WTC11 (cell line): Measurements from ENCODE around the gene GPX2. TPM values are rescaled to one million over a fixed set of nuclear protein-coding genes. Genes with fewer than 3 reads are reported as not detected.

Source experiments
- ATAC-seq: fragments of 200-7000 bp; cut with Tn5 transposase; 2 replicates; pipeline ENCODE4 v1.10.0; 2021; ENCODE audit warnings: mild to moderate bottlenecking, moderate library complexity
- CTCF ChIA-PET: fragments of 300-600 bp; sonication (Branson Sonifier 250); formaldehyde crosslinking; loops from one replicate; lab custom pipeline; 2021; ENCODE audit warnings: antibody characterized with exemption; lab: Charles Lee
- POLR2A ChIA-PET: fragments of 350-600 bp; sonication (Branson Sonifier 250); formaldehyde crosslinking; loops from one replicate; lab custom pipeline; 2021; ENCODE audit warnings: antibody characterized with exemption; lab: Charles Lee
- DNase-seq: peaks from one replicate; pipeline ENCODE4 v3.0.0; 2021; ENCODE audit warnings: low spot score
- H3K27ac Mint-ChIP-seq: 2 replicates; pipeline ENCODE4 v1.8.0; 2021; ENCODE audit warnings: mixed read lengths
- H3K27me3 Mint-ChIP-seq: 2 replicates; pipeline ENCODE4 v1.8.0; 2021; ENCODE audit warnings: low read depth, mild to moderate bottlenecking, moderate library complexity, mixed read lengths
- H3K36me3 Mint-ChIP-seq: 2 replicates; pipeline ENCODE4 v1.8.0; 2021; ENCODE audit warnings: mixed read lengths
- H3K4me1 Mint-ChIP-seq: 2 replicates; pipeline ENCODE4 v1.8.0; 2022; ENCODE audit warnings: mixed read lengths
- H3K4me3 Mint-ChIP-seq: 2 replicates; pipeline ENCODE4 v1.8.0; 2021; ENCODE audit warnings: mild to moderate bottlenecking, moderate library complexity, mixed read lengths
- H3K9me3 Mint-ChIP-seq: 2 replicates; pipeline ENCODE4 v1.8.0; 2021; ENCODE audit warnings: mixed read lengths
- E2F5 ChIP-seq: sonication (generic); formaldehyde crosslinking; IDR thresholded peaks from 2 replicates; pipeline ENCODE4 v1.8.1; 2022; ENCODE audit warnings: mild to moderate bottlenecking, moderate library complexity, missing genetic modification reagents
- EMX1 ChIP-seq: fragments of 250-450 bp; sonication (Bioruptor Pico); IDR thresholded peaks from 2 replicates; pipeline ENCODE4 v1.8.0; 2021; ENCODE audit warnings: mild to moderate bottlenecking
- IRF1 ChIP-seq: sonication (generic); formaldehyde crosslinking; IDR thresholded peaks from 2 replicates; pipeline ENCODE4 v1.8.0; 2023; ENCODE audit warnings: missing genetic modification reagents
- JUN ChIP-seq: sonication (generic); formaldehyde crosslinking; IDR thresholded peaks from 2 replicates; pipeline ENCODE4 v1.8.0; 2023; ENCODE audit warnings: mild to moderate bottlenecking, missing genetic modification reagents
- KAT7 ChIP-seq: sonication (generic); formaldehyde crosslinking; IDR thresholded peaks from 2 replicates; pipeline ENCODE4 v1.8.1; 2023; ENCODE audit warnings: missing genetic modification reagents, mild to moderate bottlenecking, borderline replicate concordance
- NFE2L1 ChIP-seq: sonication (generic); formaldehyde crosslinking; IDR thresholded peaks from 2 replicates; pipeline ENCODE4 v1.8.1; 2023; ENCODE audit warnings: missing genetic modification reagents
- SP1 ChIP-seq: sonication (generic); formaldehyde crosslinking; conservative IDR thresholded peaks from 2 replicates; pipeline ENCODE4 v1.8.1; 2022; ENCODE audit warnings: missing genetic modification reagents
- STAT6 ChIP-seq: sonication (generic); formaldehyde crosslinking; conservative IDR thresholded peaks from 2 replicates; pipeline ENCODE4 v1.8.1; 2023; ENCODE audit warnings: mild to moderate bottlenecking, low read depth, missing genetic modification reagents, moderate library complexity
- TP53 ChIP-seq: sonication (generic); formaldehyde crosslinking; IDR thresholded peaks from 2 replicates; pipeline ENCODE4 v1.8.1; 2023; ENCODE audit warnings: mild to moderate bottlenecking, missing genetic modification reagents
- USF2 ChIP-seq: sonication (generic); formaldehyde crosslinking; IDR thresholded peaks from 2 replicates; pipeline ENCODE4 v1.8.1; 2023; ENCODE audit warnings: mild to moderate bottlenecking, missing genetic modification reagents, moderate library complexity
- ZBTB21 ChIP-seq: sonication (generic); formaldehyde crosslinking; IDR thresholded peaks from 2 replicates; pipeline ENCODE4 v1.8.1; 2023; ENCODE audit warnings: mild to moderate bottlenecking, missing genetic modification reagents, borderline replicate concordance
- ZBTB43 ChIP-seq: sonication (generic); formaldehyde crosslinking; IDR thresholded peaks from 2 replicates; pipeline ENCODE4 v1.8.1; 2023; ENCODE audit warnings: mild to moderate bottlenecking, missing genetic modification reagents
- ZNF121 ChIP-seq: sonication (generic); formaldehyde crosslinking; IDR thresholded peaks from 2 replicates; pipeline ENCODE4 v1.8.0; 2023; ENCODE audit warnings: missing genetic modification reagents
- ZNF416 ChIP-seq: fragments of 250-450 bp; sonication (Bioruptor Pico); IDR thresholded peaks from 2 replicates; pipeline ENCODE4 v1.9.0; 2021; ENCODE audit warnings: mild to moderate bottlenecking, inconsistent platforms
- ZSCAN18 ChIP-seq: fragments of 250-450 bp; sonication (Bioruptor Pico); IDR thresholded peaks from 2 replicates; pipeline ENCODE4 v2.1.2; 2022; ENCODE audit warnings: mild to moderate bottlenecking, moderate library complexity
- total RNA-seq: library from RNA; stranded (reverse); gene quantifications from 3 replicates; pipeline ENCODE4 v1.2.3, GENCODE V29; 2021
- TF ChIP-seq, protein P1 (sequence below): sonication (generic); formaldehyde crosslinking; IDR thresholded peaks from 2 replicates; pipeline ENCODE4 v1.8.0; 2023; ENCODE audit warnings: mild to moderate bottlenecking, missing genetic modification reagents
- TF ChIP-seq, protein P2 (sequence below): sonication (generic); formaldehyde crosslinking; IDR thresholded peaks from 2 replicates; pipeline ENCODE4 v1.8.1; 2023; ENCODE audit warnings: mild to moderate bottlenecking, missing genetic modification reagents, moderate library complexity
- TF ChIP-seq, protein P3 (sequence below): fragments of 250-450 bp; sonication (Bioruptor Pico); IDR thresholded peaks from 2 replicates; pipeline ENCODE4 v1.9.0; 2021; ENCODE audit warnings: mild to moderate bottlenecking

The GPX2 gene
- total RNA-seq, 1 experiment from 2014 or later, result 1.5 TPM

DNA sequence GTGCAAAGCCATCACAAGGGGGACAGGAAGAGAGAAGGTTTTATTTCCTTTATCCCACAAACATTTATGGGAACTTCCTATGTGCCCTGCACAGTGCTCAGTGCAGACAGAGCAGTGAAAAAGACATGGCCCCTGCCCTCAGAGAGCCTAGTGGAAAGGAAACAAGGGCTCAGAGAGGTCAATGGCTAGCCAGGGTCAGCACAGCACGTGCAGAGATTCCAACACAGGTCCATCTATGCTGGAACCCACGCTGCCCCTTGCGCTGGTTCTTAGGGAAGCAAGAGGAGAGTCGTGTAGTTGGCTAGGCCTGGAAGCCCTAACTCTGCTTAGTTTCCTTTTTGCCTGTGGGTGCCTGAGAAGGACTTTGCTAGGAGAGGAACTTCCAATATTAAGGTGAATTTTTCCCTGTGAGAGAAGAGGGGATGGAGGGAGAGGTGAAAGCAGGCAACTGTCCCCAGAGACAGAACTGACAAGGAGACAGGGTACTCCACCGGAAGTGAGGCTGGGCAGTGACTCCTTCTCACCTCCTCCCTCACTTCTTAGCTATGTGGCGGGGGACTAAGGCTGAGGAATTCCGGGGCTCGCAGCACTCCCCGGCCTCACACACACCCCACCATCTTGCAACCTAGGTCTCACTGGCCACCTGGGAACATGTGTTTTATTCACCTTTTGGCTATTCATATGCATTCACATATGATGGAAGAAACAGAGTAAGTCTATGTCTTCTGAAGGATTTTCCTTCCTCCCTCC is 12.1 kb upstream of the GPX2 start:
- no peak for TF ChIP-seq ZBTB21 (CRISPR knock-in tag)
- no peak for TF ChIP-seq ZNF121 (CRISPR knock-in tag)
- no peak for TF ChIP-seq EMX1
- TF ChIP-seq E2F5 (CRISPR knock-in tag), result no peak
- TF ChIP-seq SP1, result no peak
- TF ChIP-seq USF2, result no peak
- TF ChIP-seq NFE2L1 (CRISPR knock-in tag), result no peak
- TF ChIP-seq, protein P1, sequence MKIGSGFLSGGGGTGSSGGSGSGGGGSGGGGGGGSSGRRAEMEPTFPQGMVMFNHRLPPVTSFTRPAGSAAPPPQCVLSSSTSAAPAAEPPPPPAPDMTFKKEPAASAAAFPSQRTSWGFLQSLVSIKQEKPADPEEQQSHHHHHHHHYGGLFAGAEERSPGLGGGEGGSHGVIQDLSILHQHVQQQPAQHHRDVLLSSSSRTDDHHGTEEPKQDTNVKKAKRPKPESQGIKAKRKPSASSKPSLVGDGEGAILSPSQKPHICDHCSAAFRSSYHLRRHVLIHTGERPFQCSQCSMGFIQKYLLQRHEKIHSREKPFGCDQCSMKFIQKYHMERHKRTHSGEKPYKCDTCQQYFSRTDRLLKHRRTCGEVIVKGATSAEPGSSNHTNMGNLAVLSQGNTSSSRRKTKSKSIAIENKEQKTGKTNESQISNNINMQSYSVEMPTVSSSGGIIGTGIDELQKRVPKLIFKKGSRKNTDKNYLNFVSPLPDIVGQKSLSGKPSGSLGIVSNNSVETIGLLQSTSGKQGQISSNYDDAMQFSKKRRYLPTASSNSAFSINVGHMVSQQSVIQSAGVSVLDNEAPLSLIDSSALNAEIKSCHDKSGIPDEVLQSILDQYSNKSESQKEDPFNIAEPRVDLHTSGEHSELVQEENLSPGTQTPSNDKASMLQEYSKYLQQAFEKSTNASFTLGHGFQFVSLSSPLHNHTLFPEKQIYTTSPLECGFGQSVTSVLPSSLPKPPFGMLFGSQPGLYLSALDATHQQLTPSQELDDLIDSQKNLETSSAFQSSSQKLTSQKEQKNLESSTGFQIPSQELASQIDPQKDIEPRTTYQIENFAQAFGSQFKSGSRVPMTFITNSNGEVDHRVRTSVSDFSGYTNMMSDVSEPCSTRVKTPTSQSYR, result no peak
- TF ChIP-seq, protein P2, sequence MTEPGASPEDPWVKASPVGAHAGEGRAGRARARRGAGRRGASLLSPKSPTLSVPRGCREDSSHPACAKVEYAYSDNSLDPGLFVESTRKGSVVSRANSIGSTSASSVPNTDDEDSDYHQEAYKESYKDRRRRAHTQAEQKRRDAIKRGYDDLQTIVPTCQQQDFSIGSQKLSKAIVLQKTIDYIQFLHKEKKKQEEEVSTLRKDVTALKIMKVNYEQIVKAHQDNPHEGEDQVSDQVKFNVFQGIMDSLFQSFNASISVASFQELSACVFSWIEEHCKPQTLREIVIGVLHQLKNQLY (CRISPR knock-in tag), result no peak
- TF ChIP-seq TP53 (CRISPR knock-in tag), result no peak
- TF ChIP-seq KAT7 (CRISPR knock-in tag), result no peak
- TF ChIP-seq ZBTB43 (CRISPR knock-in tag), result no peak
- no peak for TF ChIP-seq ZNF416 (CRISPR knock-in tag)
- TF ChIP-seq IRF1 (CRISPR knock-in tag), result no peak
- TF ChIP-seq STAT6 (CRISPR knock-in tag), result no peak
- TF ChIP-seq, protein P3, sequence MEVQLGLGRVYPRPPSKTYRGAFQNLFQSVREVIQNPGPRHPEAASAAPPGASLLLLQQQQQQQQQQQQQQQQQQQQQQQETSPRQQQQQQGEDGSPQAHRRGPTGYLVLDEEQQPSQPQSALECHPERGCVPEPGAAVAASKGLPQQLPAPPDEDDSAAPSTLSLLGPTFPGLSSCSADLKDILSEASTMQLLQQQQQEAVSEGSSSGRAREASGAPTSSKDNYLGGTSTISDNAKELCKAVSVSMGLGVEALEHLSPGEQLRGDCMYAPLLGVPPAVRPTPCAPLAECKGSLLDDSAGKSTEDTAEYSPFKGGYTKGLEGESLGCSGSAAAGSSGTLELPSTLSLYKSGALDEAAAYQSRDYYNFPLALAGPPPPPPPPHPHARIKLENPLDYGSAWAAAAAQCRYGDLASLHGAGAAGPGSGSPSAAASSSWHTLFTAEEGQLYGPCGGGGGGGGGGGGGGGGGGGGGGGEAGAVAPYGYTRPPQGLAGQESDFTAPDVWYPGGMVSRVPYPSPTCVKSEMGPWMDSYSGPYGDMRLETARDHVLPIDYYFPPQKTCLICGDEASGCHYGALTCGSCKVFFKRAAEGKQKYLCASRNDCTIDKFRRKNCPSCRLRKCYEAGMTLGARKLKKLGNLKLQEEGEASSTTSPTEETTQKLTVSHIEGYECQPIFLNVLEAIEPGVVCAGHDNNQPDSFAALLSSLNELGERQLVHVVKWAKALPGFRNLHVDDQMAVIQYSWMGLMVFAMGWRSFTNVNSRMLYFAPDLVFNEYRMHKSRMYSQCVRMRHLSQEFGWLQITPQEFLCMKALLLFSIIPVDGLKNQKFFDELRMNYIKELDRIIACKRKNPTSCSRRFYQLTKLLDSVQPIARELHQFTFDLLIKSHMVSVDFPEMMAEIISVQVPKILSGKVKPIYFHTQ (CRISPR knock-in tag), result no peak
- TF ChIP-seq ZSCAN18 (CRISPR knock-in tag), result no peak
- TF ChIP-seq JUN, result no peak
- no peaks in the 10 kb centered on the region for H3K27me3 Mint-ChIP-seq
- H3K4me1 Mint-ChIP-seq, result peaks cover 39% of the 10 kb centered on the region
- peaks cover 19% of the 10 kb centered on the region for H3K36me3 Mint-ChIP-seq
- ChIA-PET POLR2A (no interaction called here), CTCF (interaction anchor here (2.0 to 3.0 kb wide), 2 partner anchors 12 to 32 kb away, joined by 11 to 22 read pairs; partner anchors contain the start of genes FNTB and GPX2)
- DNase-seq (no peak), ATAC-seq (no peak)
- H3K4me3 Mint-ChIP-seq, result no peak overlapping the region
- H3K27ac Mint-ChIP-seq, result peak overlapping the region; percentile 46
- H3K9me3 Mint-ChIP-seq, result no peaks in the 10 kb centered on the region
